ENCODE measurements around the gene PLB1. TPM values are rescaled to one million over a fixed set of nuclear protein-coding genes. Genes with fewer than 3 reads are reported as not detected.

PLB1 gene
- total and polyA plus RNA-seq, 9 of the 15 experiments (the other 6 are each of a cell fraction or from before 2014, with no cell fraction given): 0.01 to 0.09 (median 0.07) TPM; not detected in 2

GRCh38 chr2:28490558-28490957 lies 5.3 kb upstream of the PLB1 start:
- H4K20me1 ChIP-seq (replicated peaks; ENCODE audit: control insufficient read depth, insufficient read depth, low read length): no peaks in the 10 kb centered on the region
- no peak overlapping the region for H3K4me2 ChIP-seq (ENCODE audit: insufficient read depth, low read length)
- no peak overlapping the region for H3K9ac ChIP-seq (ENCODE audit: insufficient read depth in 1 of 2, low read depth in 2 of 2, low read length in 2 of 2)
- no peak for DNase-seq (ENCODE audit: extremely low read depth in 1 of 4, low spot score in 3 of 4)
- FAIRE-seq: no peak
- H3K4me1 ChIP-seq (replicated peaks in 1 of 2; ENCODE audit: control insufficient read depth in 2 of 2, insufficient read depth in 2 of 2, low read length in 2 of 2): no peaks in the 10 kb centered on the region
- intact Hi-C loops (cut with micrococcal nuclease): no loop called here
- ChIA-PET POLR2A (no interaction called here), CTCF (ENCODE audit: low intra/inter-chr PET ratio) (interaction anchor here (0.7 kb wide), 1 partner anchor 1535 kb away, joined by 3 read pairs; no protein-coding TSS in a partner anchor)
- H3K27me3 ChIP-seq (ENCODE audit: control insufficient read depth in 2 of 2, insufficient read depth in 2 of 2, low read length in 2 of 2): peaks cover 5 to 43% of the 10 kb centered on the region in 2 experiments; a peak in 4 of 5 replicates
- ATAC-seq: no peak
- H3K9me1 ChIP-seq (ENCODE audit: control insufficient read depth, insufficient read depth, low read length): no peaks in the 10 kb centered on the region
- no peaks in the 10 kb centered on the region for H3K9me3 ChIP-seq (replicated peaks; ENCODE audit: control insufficient read depth, insufficient read depth, low read depth, low read length)
- no peaks in the 10 kb centered on the region for H3K36me3 ChIP-seq (ENCODE audit: control insufficient read depth, insufficient read depth, low read length)
- in situ Hi-C loops (cut with MboI): no loop called here
- no peaks in the 10 kb centered on the region for H3K79me2 ChIP-seq (ENCODE audit: control insufficient read depth, insufficient read depth, low read length)
- no peak overlapping the region for H3K27ac ChIP-seq (ENCODE audit: extremely low read depth, low read depth, low read length)
- H2AFZ ChIP-seq (ENCODE audit: low read depth, low read length): no peak overlapping the region
- no peak overlapping the region for H3K4me3 ChIP-seq
- no TSS peak for BruUV-seq (replicated peaks)
- WGBS (ENCODE audit: insufficient coverage, low coverage, missing lambda C conversion rate): 0% methylated on average over 7 of the region's 7 CpGs
- TF ChIP-seq GATA2 (CRISPR knock-in tag; IDR thresholded peaks at IDR 0.05): no peak
- TF ChIP-seq ZHX1 (conservative IDR thresholded peaks at IDR 0.05; ENCODE audit: low read length): no peak
- TF ChIP-seq CHD7 (IDR thresholded peaks at IDR 0.05; ENCODE audit: low read depth, low read length): no peak
- TF ChIP-seq USF2 (CRISPR knock-in tag; IDR thresholded peaks at IDR 0.05): no peak
- no peak for TF ChIP-seq ZFP91 (CRISPR knock-in tag; IDR thresholded peaks at IDR 0.05)

Measured in K562 (cell line).